HL-60 (cell line): ENCODE measurements around the gene RPRD1B.

Source experiments
- DNase-seq, 2 experiments: peaks; one replicate each; pipeline ENCODE4 v3.0.0-alpha.2; 2010 to 2020; ENCODE audit warnings: low read depth in 1 of 2, low spot score in 1 of 2
- H3K27ac ChIP-seq: fragments of 250-450 bp; sonication (Bioruptor Pico); replicated peaks from 2 replicates; pipeline ENCODE4 v1.5.1; 2020; ENCODE audit warnings: mild to moderate bottlenecking, moderate library complexity
- H3K27me3 ChIP-seq: fragments of 250-450 bp; sonication (Bioruptor Pico); 2 replicates; pipeline ENCODE4 v1.5.1; 2021; ENCODE audit warnings: mild to moderate bottlenecking, moderate library complexity; ENCODE audit not compliant: insufficient read depth, poor library complexity, severe bottlenecking
- H3K4me3 ChIP-seq: replicated peaks from 2 replicates; pipeline ENCODE4 v1.5.1; 2011; ENCODE audit warnings: mild to moderate bottlenecking, control low read depth, low read length; ENCODE audit not compliant: insufficient read depth
- CTCF ChIP-seq: IDR thresholded peaks from one replicate; pipeline ENCODE4 v1.5.1; 2011; ENCODE audit warnings: low read length, control low read depth, inconsistent platforms; ENCODE audit not compliant: insufficient read depth
- GABPA ChIP-seq: IDR thresholded peaks from 2 replicates; pipeline ENCODE4 v1.6.1; 2012; ENCODE audit warnings: low read depth
- POLR2AphosphoS5 ChIP-seq: IDR thresholded peaks from 2 replicates; pipeline ENCODE4 v1.6.1; 2012; ENCODE audit warnings: low read depth
- REST ChIP-seq: IDR thresholded peaks from 2 replicates; pipeline ENCODE4 v1.6.1; 2012; ENCODE audit warnings: low read depth; ENCODE audit not compliant: insufficient replicate concordance
- SPI1 ChIP-seq: IDR thresholded peaks from 2 replicates; pipeline ENCODE4 v1.6.1; 2012; ENCODE audit warnings: low read depth, mild to moderate bottlenecking, borderline replicate concordance

RPRD1B gene

GRCh38 chr20:38120625-38120988 is 87.1 kb downstream of the RPRD1B start:
- H3K4me3 ChIP-seq = no peak overlapping the region
- TF ChIP-seq SPI1 (no peak), GABPA (no peak), CTCF (no peak), POLR2AphosphoS5 (no peak), REST (no peak)
- no peak overlapping the region for H3K27ac ChIP-seq
- H3K27me3 ChIP-seq = no peaks in the 10 kb centered on the region
- DNase-seq = no peak

- Histone ChIP-seq H3K27ac (no peak overlapping the region), H3K4me3 (no peak overlapping the region), H3K27me3 (no peaks in the 10 kb centered on the region)
- TF ChIP-seq GABPA = no peak
- no peak for TF ChIP-seq SPI1
- TF ChIP-seq REST = no peak
- no peak for TF ChIP-seq CTCF
- no peak for TF ChIP-seq POLR2AphosphoS5
- no peak for DNase-seq
Observed at GRCh38 chr20:38121741-38122140, 88.2 kb downstream of the RPRD1B start.

- H3K27ac ChIP-seq = no peak overlapping the region
- no peaks in the 10 kb centered on the region for H3K27me3 ChIP-seq
- no peak for TF ChIP-seq GABPA
- no peak for TF ChIP-seq REST
- no peak for TF ChIP-seq POLR2AphosphoS5
- no peak for TF ChIP-seq SPI1
- TF ChIP-seq CTCF = no peak
- DNase-seq = no peak
- H3K4me3 ChIP-seq = no peak overlapping the region
Observed at GRCh38 chr20:38123021-38123587, 89.6 kb downstream of the RPRD1B start.
